HG02588 (cell line): ENCODE results near the gene FLYWCH1.

ENCODE experiments used
- ATAC-seq: cut with Tn5 transposase; IDR thresholded peaks from one replicate; pipeline ENCODE4 v1.9.1; 2021; ENCODE audit warnings: mild to moderate bottlenecking, moderate library complexity; ENCODE audit not compliant: unreplicated experiment

FLYWCH1 gene

DNA sequence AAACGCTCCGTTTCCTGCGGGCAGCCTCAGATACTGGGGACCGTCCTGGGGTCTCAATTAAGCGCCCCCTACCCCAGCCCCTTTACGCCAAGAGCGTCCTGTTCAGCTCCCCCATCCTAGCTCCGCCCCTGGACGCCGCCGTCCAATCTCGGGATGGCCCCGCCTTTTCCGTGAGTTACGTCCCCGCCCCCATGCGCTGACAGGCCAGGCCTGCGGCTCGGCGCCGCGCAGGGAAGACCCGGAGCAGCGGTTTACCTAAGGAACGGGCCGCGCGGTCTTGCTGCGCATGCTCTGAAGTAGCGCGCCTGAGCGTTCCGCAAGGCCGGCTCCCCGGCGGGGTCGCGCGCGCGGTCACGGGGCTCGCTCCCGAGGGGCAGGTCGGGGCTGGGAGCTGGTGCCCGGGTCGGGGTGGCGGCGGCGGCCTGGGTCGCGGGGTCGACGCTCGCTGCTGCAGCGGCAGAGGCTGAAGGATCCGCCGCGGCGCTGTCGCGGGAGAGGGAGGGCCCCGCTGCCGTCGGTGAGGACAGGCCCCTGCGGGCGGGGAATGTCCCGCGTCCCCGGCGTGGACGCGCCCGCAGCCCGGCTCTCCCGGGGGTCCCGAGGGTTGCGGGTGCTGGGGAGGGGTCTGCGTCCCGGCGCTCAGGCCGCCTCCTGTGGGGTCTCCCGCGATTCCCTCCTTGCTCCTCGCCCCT is at the start of gene FLYWCH1:
TSS of gene FLYWCH1 (plus strand) at position 294 of the 692 bp plus-strand sequence. CDS start 17,755 bp downstream, outside the sequence.
- ATAC-seq, result peak; percentile 87

- ATAC-seq, result no peak
Observed at GRCh38 chr16:2865651-2866050, 46.1 kb upstream of the FLYWCH1 start.

- no peak for ATAC-seq
Observed at GRCh38 chr16:2866431-2866830, 45.3 kb upstream of the FLYWCH1 start.

GRCh38 chr16:2867661-2867986 is 44.1 kb upstream of the FLYWCH1 start:
- no peak for ATAC-seq

- ATAC-seq, result peak; percentile 86
Observed at GRCh38 chr16:2867987-2868789, 43.5 kb upstream of the FLYWCH1 start.

- no peak for ATAC-seq
Observed at GRCh38 chr16:2871926-2872325, 39.8 kb upstream of the FLYWCH1 start.

- no peak for ATAC-seq
Observed at GRCh38 chr16:2874032-2874911, 37.5 kb upstream of the FLYWCH1 start.

- ATAC-seq, result peak; percentile 72
Observed at GRCh38 chr16:2874912-2875362, 36.8 kb upstream of the FLYWCH1 start.

DNA sequence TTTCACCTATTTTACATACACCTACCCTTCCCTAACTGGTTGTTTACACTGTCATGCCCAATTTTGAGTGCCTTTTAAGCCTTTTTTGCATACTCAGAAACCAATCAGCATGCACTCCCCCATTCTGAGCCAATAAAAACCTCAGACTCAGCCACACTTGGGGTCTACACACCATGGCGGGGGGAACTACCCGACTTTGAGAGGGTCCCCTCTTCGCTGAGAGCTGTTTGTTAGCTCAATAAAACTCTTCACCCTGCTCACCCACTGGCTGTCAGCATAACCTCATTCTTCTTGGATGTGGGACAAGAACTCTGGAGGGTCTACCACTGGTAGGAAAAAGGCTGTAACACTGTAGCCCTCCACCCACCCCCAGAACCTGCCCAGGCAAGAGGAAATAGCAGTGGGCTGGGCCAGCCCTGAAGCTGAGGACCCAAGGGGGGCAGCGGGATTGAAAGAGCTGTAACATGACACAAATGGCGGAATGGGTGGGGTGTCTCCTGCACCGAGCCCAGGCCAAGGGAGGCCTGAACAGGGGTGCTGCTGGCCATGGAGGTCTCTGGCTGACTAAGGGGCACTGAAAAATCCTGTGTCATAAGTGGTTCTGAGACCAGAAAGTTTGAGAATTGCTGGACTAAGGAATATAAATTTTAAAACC is 31.8 kb upstream of the FLYWCH1 start:
- ATAC-seq, result no peak

DNA sequence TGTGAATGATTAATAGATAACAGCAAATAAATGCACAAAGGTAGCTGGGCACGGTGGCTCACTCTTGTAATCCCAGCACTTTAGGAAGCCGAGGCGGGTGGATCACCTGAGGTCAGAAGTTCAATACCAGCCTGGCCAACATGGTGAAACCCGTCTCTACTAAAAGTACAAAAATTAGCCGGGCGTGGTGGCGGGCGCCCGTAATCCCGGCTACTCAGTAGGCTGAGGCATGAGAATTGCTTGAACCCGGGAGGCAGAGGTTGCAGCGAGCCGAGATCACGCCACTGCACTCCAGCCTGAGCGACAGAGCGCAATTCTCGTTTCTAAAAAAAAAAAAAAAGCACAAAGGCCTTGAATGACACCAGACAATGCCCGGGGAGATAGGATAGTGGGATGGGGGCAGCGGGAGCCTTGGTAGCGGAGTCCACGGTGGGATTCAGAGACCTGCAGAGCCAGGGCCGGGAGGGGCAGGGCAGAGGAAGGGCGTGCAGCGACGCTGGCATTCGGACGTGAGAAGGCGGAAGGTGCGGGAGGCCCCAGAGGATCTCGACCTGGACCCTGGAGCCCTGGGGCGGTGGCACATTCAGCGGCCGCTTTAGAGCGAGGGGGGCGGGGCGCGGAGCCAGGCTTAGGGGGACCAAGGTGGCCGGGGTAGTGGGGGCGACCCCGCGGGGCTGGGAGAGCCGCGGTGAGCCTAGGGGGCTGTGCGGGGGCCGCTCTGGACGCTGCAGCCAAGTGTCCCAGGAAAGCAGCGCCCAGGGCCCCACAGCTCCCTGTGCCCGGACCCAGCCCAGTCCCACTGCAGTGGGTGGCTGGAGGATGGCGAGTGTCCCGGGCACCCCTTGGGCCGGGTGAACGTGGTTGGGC is 29.7 kb upstream of the FLYWCH1 start:
- no peak for ATAC-seq

DNA sequence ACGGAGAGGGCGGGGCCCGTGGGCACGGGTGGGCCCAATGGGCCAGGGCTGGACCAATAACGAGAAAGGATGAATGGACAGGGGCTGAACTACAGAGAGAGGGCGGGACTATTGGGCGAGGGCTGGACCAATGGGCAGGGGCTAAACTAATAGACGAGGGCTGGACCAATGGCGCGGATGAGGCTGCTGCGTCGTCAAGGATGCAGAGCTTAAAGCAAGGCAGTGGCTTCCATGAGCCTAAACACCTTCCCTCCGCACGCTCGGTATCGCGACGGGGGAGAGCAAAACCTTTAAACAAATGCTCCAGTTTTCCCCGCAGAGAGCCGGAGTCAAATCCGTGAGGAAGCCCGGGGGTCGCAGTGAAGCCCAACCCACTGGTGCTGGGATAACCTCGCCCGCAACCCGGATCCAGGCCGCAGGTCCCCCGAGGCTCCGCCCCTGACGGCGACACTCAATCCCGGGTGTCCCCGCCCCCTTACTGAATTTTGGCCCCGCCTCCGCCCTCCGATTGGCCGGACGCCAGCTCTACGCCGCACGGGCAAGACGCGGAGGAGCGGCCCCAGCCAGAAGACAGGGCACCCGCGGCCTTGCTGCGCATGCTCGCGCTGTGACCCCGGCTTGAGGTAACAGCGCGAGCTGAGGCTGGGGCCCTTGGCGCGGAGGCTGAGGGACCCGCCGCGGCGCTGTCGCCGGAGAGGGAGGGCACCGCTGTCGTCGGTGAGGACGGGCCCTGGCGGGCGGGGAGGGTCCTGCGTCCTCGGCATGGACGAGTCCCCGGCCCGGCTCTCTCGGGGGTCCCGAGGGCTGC is 28.9 kb upstream of the FLYWCH1 start, which contains the start of gene FLYWCH2:
TSS of gene FLYWCH2 (plus strand) at position 566 of the 808 bp plus-strand sequence. CDS start 13,235 bp downstream, outside the sequence.
- peak; percentile 86 for ATAC-seq

DNA sequence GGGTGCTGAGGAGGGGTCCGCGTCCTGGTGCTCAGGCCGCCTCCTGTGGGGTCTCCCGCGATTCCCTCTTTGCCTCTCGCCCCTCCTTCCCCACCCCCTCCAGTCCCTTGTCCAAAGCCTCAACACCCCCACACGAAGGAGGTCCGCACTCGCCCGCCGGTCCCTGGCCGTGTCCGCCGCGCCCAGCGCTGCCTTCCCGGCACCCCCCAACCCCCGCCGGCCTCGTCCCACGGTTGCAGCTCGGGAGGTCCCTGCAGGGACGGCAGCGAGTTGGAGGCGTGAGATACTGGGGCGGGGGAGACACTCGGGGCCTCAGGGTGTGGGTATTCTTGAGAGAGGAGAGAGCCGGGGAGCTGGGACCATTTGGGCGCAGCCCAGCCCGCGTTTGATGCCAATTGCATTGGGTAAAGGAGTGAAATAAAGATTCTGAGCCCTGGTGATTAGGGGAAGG is 28.2 kb upstream of the FLYWCH1 start:
- ATAC-seq, result peak; percentile 3

DNA sequence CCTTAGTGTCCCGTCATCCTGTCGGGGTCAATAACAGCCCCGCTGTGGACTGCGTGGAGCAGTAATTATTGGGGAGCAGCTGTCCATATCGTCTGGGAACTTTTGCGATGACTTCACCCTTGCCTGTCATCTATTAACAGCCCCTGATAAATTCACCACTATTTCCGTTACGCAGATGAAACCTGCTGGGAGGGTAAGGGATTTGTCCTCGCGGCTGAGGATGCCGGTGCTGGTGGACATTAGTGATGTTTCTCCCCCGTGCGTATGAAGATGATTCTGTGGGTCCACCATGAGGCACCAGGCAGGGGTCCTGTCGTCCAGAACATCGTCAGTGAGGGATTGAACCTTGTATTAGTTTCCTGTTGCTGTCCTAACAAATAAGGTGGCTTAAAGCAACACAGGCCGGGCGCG is 27.7 kb upstream of the FLYWCH1 start:
- ATAC-seq, result no peak

- no peak for ATAC-seq
Observed at GRCh38 chr16:2894231-2894630, 17.5 kb upstream of the FLYWCH1 start.

DNA sequence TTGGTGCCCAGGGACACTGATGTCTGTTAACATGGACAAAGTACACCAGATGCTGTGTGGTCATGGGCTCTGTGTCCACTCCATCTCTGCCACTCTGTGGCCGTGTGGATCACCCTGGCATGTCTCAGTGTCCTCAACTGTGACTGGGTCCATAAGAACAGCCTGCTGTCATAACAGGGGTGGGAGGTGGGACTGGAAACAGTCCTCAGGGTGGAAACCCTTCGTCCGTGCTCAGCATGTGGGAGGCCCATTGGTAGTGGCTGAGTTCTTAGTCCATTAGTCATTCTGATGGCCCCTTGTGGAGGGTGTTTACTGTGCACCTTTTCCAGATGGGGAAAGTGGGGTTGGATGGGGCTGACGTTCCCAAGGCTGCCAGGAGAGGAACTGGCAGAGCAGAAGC is 15.9 kb upstream of the FLYWCH1 start:
- ATAC-seq, result no peak

DNA sequence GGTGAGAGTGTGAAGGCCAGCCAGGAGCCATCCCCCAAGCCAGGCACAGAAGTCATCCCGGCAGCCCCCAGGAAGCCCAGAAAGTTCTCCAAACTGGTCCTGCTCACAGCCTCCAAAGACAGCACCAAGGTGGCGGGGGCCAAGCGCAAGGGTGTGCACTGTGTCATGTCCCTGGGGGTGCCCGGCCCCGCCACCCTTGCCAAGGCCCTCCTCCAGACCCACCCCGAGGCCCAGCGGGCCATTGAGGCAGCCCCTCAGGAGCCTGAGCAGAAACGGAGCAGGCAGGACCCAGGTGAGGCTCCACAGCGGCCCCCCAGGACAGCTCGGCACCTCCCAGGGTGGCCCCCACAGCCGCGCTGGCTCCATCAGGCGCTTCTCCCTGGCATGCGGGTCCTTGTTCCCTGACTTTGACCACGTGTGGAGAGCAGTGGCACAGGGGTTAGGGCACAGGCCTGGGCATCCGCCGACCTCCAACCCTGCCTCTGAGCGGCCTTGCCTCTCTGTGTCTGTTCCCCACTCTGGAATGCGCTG is 15.2 kb upstream of the FLYWCH1 start:
- ATAC-seq, result no peak

DNA sequence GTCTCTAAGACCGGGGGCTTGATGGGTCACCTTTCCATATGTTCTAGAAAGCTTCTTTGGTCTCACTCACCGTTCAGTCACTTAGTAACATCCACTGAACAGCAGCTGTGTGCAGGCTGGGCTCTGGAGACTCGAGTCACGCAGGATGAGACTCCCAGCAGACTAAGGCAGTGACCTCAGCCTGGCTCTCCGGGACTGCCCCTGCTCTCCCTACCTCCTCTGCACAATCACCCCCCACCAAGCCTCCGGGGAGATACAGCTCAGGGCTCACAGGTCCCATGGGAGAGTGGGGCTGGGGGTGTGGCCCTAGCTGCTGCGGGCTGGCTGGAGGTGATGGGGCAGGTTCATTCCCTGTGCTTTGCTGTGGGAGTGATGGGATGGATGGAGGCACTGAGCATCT is 14.6 kb upstream of the FLYWCH1 start:
- ATAC-seq, result no peak

- ATAC-seq, result no peak
Observed at GRCh38 chr16:2898831-2899563, 12.7 kb upstream of the FLYWCH1 start.
